Lower leg skin (tissue), 3 donors: ENCODE data around the gene GIMAP4.

Experiments used
- POLR2A ChIP-seq, 2 donors: fragments of 450-650 bp; IDR thresholded peaks; one replicate each; pipeline ENCODE4 v1.6.1; 2016 to 2017; ENCODE audit warnings: antibody characterized with exemption in 2 of 2, mild to moderate bottlenecking in 1 of 2, moderate library complexity in 1 of 2
- TF ChIP-seq, protein P1 (sequence below), 3 donors: fragments of 450-650 bp; IDR thresholded peaks; one replicate each; pipeline ENCODE4 v1.5.1; 2016; ENCODE audit warnings: antibody characterized with exemption in 3 of 3, mild to moderate bottlenecking in 3 of 3, moderate library complexity in 2 of 3

GRCh38 chr7:150620617-150621371, 53.6 kb downstream of the GIMAP4 start:
- TF ChIP-seq, protein P1, sequence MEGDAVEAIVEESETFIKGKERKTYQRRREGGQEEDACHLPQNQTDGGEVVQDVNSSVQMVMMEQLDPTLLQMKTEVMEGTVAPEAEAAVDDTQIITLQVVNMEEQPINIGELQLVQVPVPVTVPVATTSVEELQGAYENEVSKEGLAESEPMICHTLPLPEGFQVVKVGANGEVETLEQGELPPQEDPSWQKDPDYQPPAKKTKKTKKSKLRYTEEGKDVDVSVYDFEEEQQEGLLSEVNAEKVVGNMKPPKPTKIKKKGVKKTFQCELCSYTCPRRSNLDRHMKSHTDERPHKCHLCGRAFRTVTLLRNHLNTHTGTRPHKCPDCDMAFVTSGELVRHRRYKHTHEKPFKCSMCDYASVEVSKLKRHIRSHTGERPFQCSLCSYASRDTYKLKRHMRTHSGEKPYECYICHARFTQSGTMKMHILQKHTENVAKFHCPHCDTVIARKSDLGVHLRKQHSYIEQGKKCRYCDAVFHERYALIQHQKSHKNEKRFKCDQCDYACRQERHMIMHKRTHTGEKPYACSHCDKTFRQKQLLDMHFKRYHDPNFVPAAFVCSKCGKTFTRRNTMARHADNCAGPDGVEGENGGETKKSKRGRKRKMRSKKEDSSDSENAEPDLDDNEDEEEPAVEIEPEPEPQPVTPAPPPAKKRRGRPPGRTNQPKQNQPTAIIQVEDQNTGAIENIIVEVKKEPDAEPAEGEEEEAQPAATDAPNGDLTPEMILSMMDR (IDR thresholded peaks at IDR 0.05) = no peak
- TF ChIP-seq POLR2A (IDR thresholded peaks at IDR 0.05) = no peak
